ENCODE results near the gene CEMIP2.

- TF ChIP-seq, protein P1, sequence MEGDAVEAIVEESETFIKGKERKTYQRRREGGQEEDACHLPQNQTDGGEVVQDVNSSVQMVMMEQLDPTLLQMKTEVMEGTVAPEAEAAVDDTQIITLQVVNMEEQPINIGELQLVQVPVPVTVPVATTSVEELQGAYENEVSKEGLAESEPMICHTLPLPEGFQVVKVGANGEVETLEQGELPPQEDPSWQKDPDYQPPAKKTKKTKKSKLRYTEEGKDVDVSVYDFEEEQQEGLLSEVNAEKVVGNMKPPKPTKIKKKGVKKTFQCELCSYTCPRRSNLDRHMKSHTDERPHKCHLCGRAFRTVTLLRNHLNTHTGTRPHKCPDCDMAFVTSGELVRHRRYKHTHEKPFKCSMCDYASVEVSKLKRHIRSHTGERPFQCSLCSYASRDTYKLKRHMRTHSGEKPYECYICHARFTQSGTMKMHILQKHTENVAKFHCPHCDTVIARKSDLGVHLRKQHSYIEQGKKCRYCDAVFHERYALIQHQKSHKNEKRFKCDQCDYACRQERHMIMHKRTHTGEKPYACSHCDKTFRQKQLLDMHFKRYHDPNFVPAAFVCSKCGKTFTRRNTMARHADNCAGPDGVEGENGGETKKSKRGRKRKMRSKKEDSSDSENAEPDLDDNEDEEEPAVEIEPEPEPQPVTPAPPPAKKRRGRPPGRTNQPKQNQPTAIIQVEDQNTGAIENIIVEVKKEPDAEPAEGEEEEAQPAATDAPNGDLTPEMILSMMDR (conservative IDR thresholded peaks at IDR 0.05 in 1 of 2, IDR thresholded peaks at IDR 0.05 in 1 of 2; ENCODE audit: low read depth in 1 of 2, low read length in 2 of 2), result no peak
- no peak for TF ChIP-seq EZH2 (IDR thresholded peaks at IDR 0.05; ENCODE audit: low read length, missing control alignments)
Measured at GRCh38 chr9:71726723-71727122, 41.6 kb downstream of the CEMIP2 start.

All from fibroblast of lung (primary cell).